ENCODE measurements around the gene PRKN.

PRKN gene

GRCh38 chr6:162636167-162636566, 91.4 kb downstream of the PRKN start:
- no peak overlapping the region for H3K9ac ChIP-seq (ENCODE audit: low read length)
- peaks cover 6% of the 10 kb centered on the region for H3K9me3 ChIP-seq (ENCODE audit: control insufficient read depth, low read length)
- no peak overlapping the region for H3K4ac ChIP-seq (ENCODE audit: low read depth in 1 of 2, low read length in 2 of 2)
- no peak overlapping the region for H2BK12ac ChIP-seq (ENCODE audit: low read length in 2 of 2)
- H3K4me2 ChIP-seq (ENCODE audit: low read length, poor library complexity, severe bottlenecking), result no peak overlapping the region
- H2BK15ac ChIP-seq (ENCODE audit: low read depth, poor library complexity, severe bottlenecking), result no peak overlapping the region
- H2BK5ac ChIP-seq (ENCODE audit: low read depth, low read length, poor library complexity, severe bottlenecking), result no peak overlapping the region
- no peak overlapping the region for H3K14ac ChIP-seq (ENCODE audit: low read length in 2 of 2)
- H3K27me3 ChIP-seq (ENCODE audit: control insufficient read depth in 1 of 2, insufficient read depth in 1 of 2, low read length in 2 of 2), result no peaks in the 10 kb centered on the region
- H3K79me1 ChIP-seq (replicated peaks; ENCODE audit: low read length, poor library complexity, severe bottlenecking), result no peaks in the 10 kb centered on the region
- no peak overlapping the region for H3K23ac ChIP-seq (ENCODE audit: low read length in 2 of 2)
- no peak overlapping the region for H2AK5ac ChIP-seq (ENCODE audit: low read length, severe bottlenecking)
- no peaks in the 10 kb centered on the region for H3K4me1 ChIP-seq (ENCODE audit: control insufficient read depth, insufficient read depth, low read depth, low read length)
- no peak overlapping the region for H3K27ac ChIP-seq (ENCODE audit: low read length, poor library complexity, severe bottlenecking)
- H3K4me3 ChIP-seq (ENCODE audit: insufficient read depth in 1 of 2, low read depth in 1 of 2, low read length in 2 of 2), result no peak overlapping the region
- no peak overlapping the region for H2BK120ac ChIP-seq (ENCODE audit: low read depth, low read length)
- no peak overlapping the region for H4K91ac ChIP-seq (ENCODE audit: low read length)
- H3K36me3 ChIP-seq (ENCODE audit: control insufficient read depth in 1 of 2, insufficient read depth in 2 of 2, low read depth in 1 of 2, low read length in 2 of 2), result no peaks in the 10 kb centered on the region
- no peak overlapping the region for H2AFZ ChIP-seq (ENCODE audit: low read depth, low read length)
- H3K18ac ChIP-seq (ENCODE audit: low read depth in 1 of 2, low read length in 2 of 2), result no peak overlapping the region
- H4K8ac ChIP-seq (ENCODE audit: low read length), result no peak overlapping the region
- DNase-seq, result no peak

- H3K36me3 ChIP-seq (ENCODE audit: control insufficient read depth in 1 of 2, insufficient read depth in 2 of 2, low read depth in 1 of 2, low read length in 2 of 2), result no peaks in the 10 kb centered on the region
- H3K23ac ChIP-seq (ENCODE audit: low read length in 2 of 2), result no peak overlapping the region
- no peak overlapping the region for H2BK12ac ChIP-seq (ENCODE audit: low read length in 2 of 2)
- peaks cover 13% of the 10 kb centered on the region for H3K9me3 ChIP-seq (ENCODE audit: control insufficient read depth, low read length)
- H3K27me3 ChIP-seq (ENCODE audit: control insufficient read depth in 1 of 2, insufficient read depth in 1 of 2, low read length in 2 of 2), result no peaks in the 10 kb centered on the region
- H3K79me1 ChIP-seq (replicated peaks; ENCODE audit: low read length, poor library complexity, severe bottlenecking), result no peaks in the 10 kb centered on the region
- no peak overlapping the region for H3K4me2 ChIP-seq (ENCODE audit: low read length, poor library complexity, severe bottlenecking)
- no peak overlapping the region for H3K4ac ChIP-seq (ENCODE audit: low read depth in 1 of 2, low read length in 2 of 2)
- H2AFZ ChIP-seq (ENCODE audit: low read depth, low read length), result no peak overlapping the region
- H3K27ac ChIP-seq (ENCODE audit: low read length, poor library complexity, severe bottlenecking), result no peak overlapping the region
- no peak overlapping the region for H3K9ac ChIP-seq (ENCODE audit: low read length)
- DNase-seq, result no peak
- H2BK5ac ChIP-seq (ENCODE audit: low read depth, low read length, poor library complexity, severe bottlenecking), result no peak overlapping the region
- H3K14ac ChIP-seq (ENCODE audit: low read length in 2 of 2), result no peak overlapping the region
- no peak overlapping the region for H3K4me3 ChIP-seq (ENCODE audit: insufficient read depth in 1 of 2, low read depth in 1 of 2, low read length in 2 of 2)
- no peak overlapping the region for H4K8ac ChIP-seq (ENCODE audit: low read length)
- no peak overlapping the region for H2BK15ac ChIP-seq (ENCODE audit: low read depth, poor library complexity, severe bottlenecking)
- H4K91ac ChIP-seq (ENCODE audit: low read length), result no peak overlapping the region
- no peak overlapping the region for H2AK5ac ChIP-seq (ENCODE audit: low read length, severe bottlenecking)
- H3K4me1 ChIP-seq (ENCODE audit: control insufficient read depth, insufficient read depth, low read depth, low read length), result no peaks in the 10 kb centered on the region
- no peak overlapping the region for H2BK120ac ChIP-seq (ENCODE audit: low read depth, low read length)
- no peak overlapping the region for H3K18ac ChIP-seq (ENCODE audit: low read depth in 1 of 2, low read length in 2 of 2)
These were observed 96.0 kb downstream of the PRKN start for GRCh38 chr6:162631546-162631945.

- H3K4me1 ChIP-seq (ENCODE audit: control insufficient read depth, insufficient read depth, low read depth, low read length), result no peaks in the 10 kb centered on the region
These were observed 97.5 kb downstream of the PRKN start for GRCh38 chr6:162630069-162630468.

DNA sequence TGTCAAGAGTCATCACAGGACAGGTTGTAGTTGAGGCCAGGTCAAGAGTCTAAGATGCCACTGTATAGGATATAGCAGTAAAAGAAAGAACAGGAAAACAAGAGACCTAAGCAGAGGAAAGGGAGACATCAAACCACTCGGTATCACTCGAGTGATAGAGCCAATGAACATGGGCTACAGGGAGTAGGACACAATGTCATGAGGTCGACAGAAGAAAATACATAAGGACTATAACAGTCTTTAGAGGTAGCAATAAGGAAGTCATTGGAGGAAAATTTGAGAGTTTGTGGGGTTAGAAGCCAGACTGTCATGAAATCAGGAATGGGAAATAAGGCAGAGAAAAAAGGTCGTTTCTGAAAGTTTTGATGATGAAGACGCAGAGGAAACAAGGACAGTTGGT, 99.7 kb downstream of the PRKN start:
- DNase-seq, result no peak
- no peak overlapping the region for H2AFZ ChIP-seq (ENCODE audit: low read depth, low read length)
- H3K23ac ChIP-seq (ENCODE audit: low read length in 2 of 2), result no peak overlapping the region
- no peak overlapping the region for H3K4ac ChIP-seq (ENCODE audit: low read depth in 1 of 2, low read length in 2 of 2)
- no peak overlapping the region for H4K8ac ChIP-seq (ENCODE audit: low read length)
- 84% methylated on average over 5 of the region's 5 CpGs for WGBS
- H3K4me1 ChIP-seq (ENCODE audit: control insufficient read depth, insufficient read depth, low read depth, low read length), result no peaks in the 10 kb centered on the region
- no peak overlapping the region for H3K18ac ChIP-seq (ENCODE audit: low read depth in 1 of 2, low read length in 2 of 2)
- no peak overlapping the region for H2BK12ac ChIP-seq (ENCODE audit: low read length in 2 of 2)
- no peak overlapping the region for H4K91ac ChIP-seq (ENCODE audit: low read length)
- no peak overlapping the region for H2AK5ac ChIP-seq (ENCODE audit: low read length, severe bottlenecking)
- H3K4me3 ChIP-seq (ENCODE audit: insufficient read depth in 1 of 2, low read depth in 1 of 2, low read length in 2 of 2), result no peak overlapping the region
- no peak overlapping the region for H2BK15ac ChIP-seq (ENCODE audit: low read depth, poor library complexity, severe bottlenecking)
- no peaks in the 10 kb centered on the region for H3K27me3 ChIP-seq (ENCODE audit: control insufficient read depth in 1 of 2, insufficient read depth in 1 of 2, low read length in 2 of 2)
- no peak overlapping the region for H3K27ac ChIP-seq (ENCODE audit: low read length, poor library complexity, severe bottlenecking)
- H3K4me2 ChIP-seq (ENCODE audit: low read length, poor library complexity, severe bottlenecking), result no peak overlapping the region
- no peaks in the 10 kb centered on the region for H3K79me1 ChIP-seq (replicated peaks; ENCODE audit: low read length, poor library complexity, severe bottlenecking)
- H2BK5ac ChIP-seq (ENCODE audit: low read depth, low read length, poor library complexity, severe bottlenecking), result no peak overlapping the region
- no peak overlapping the region for H3K14ac ChIP-seq (ENCODE audit: low read length in 2 of 2)
- no peak overlapping the region for H2BK120ac ChIP-seq (ENCODE audit: low read depth, low read length)
- no peak overlapping the region for H3K9ac ChIP-seq (ENCODE audit: low read length)
- peaks cover 13% of the 10 kb centered on the region for H3K9me3 ChIP-seq (ENCODE audit: control insufficient read depth, low read length)
- H3K36me3 ChIP-seq (ENCODE audit: control insufficient read depth in 1 of 2, insufficient read depth in 2 of 2, low read depth in 1 of 2, low read length in 2 of 2), result no peaks in the 10 kb centered on the region

More at GRCh38 chr6:162630069-162630468, 97.5 kb downstream of the PRKN start:
- WGBS, result 92% methylated on average over 1 of the region's 5 CpGs
- H2BK5ac ChIP-seq (ENCODE audit: low read depth, low read length, poor library complexity, severe bottlenecking), result no peak overlapping the region
- H4K91ac ChIP-seq (ENCODE audit: low read length), result no peak overlapping the region
- no peaks in the 10 kb centered on the region for H3K36me3 ChIP-seq (ENCODE audit: control insufficient read depth in 1 of 2, insufficient read depth in 2 of 2, low read depth in 1 of 2, low read length in 2 of 2)
- H3K27me3 ChIP-seq (ENCODE audit: control insufficient read depth in 1 of 2, insufficient read depth in 1 of 2, low read length in 2 of 2), result no peaks in the 10 kb centered on the region
- no peak overlapping the region for H2BK120ac ChIP-seq (ENCODE audit: low read depth, low read length)
- peaks cover 13% of the 10 kb centered on the region for H3K9me3 ChIP-seq (ENCODE audit: control insufficient read depth, low read length)
- no peak overlapping the region for H2AFZ ChIP-seq (ENCODE audit: low read depth, low read length)
- no peak overlapping the region for H3K18ac ChIP-seq (ENCODE audit: low read depth in 1 of 2, low read length in 2 of 2)
- no peak overlapping the region for H3K4me2 ChIP-seq (ENCODE audit: low read length, poor library complexity, severe bottlenecking)
- no peaks in the 10 kb centered on the region for H3K79me1 ChIP-seq (replicated peaks; ENCODE audit: low read length, poor library complexity, severe bottlenecking)
- no peak overlapping the region for H3K14ac ChIP-seq (ENCODE audit: low read length in 2 of 2)
- H3K9ac ChIP-seq (ENCODE audit: low read length), result no peak overlapping the region
- no peak overlapping the region for H3K4ac ChIP-seq (ENCODE audit: low read depth in 1 of 2, low read length in 2 of 2)
- no peak overlapping the region for H2AK5ac ChIP-seq (ENCODE audit: low read length, severe bottlenecking)
- H3K23ac ChIP-seq (ENCODE audit: low read length in 2 of 2), result no peak overlapping the region
- H2BK12ac ChIP-seq (ENCODE audit: low read length in 2 of 2), result no peak overlapping the region
- DNase-seq, result no peak
- no peak overlapping the region for H3K27ac ChIP-seq (ENCODE audit: low read length, poor library complexity, severe bottlenecking)
- no peak overlapping the region for H4K8ac ChIP-seq (ENCODE audit: low read length)
- no peak overlapping the region for H3K4me3 ChIP-seq (ENCODE audit: insufficient read depth in 1 of 2, low read depth in 1 of 2, low read length in 2 of 2)
- no peak overlapping the region for H2BK15ac ChIP-seq (ENCODE audit: low read depth, poor library complexity, severe bottlenecking)
